PC-3 (cell line): Measurements from ENCODE around the gene MYL7.

Source experiments
- CTCF ChIP-seq: fragments of 300-600 bp; sonication (generic); conservative IDR thresholded peaks from 2 replicates; pipeline ENCODE4 v1.5.1; 2017; ENCODE audit warnings: antibody characterized with exemption, low read depth, mild to moderate bottlenecking, low read length
- EZH2 ChIP-seq: fragments of 300-600 bp; sonication (generic); IDR thresholded peaks from one replicate; pipeline ENCODE4 v1.6.1; 2017; ENCODE audit warnings: antibody characterized with exemption, mild to moderate bottlenecking, low read length; ENCODE audit not compliant: unreplicated experiment

DNA sequence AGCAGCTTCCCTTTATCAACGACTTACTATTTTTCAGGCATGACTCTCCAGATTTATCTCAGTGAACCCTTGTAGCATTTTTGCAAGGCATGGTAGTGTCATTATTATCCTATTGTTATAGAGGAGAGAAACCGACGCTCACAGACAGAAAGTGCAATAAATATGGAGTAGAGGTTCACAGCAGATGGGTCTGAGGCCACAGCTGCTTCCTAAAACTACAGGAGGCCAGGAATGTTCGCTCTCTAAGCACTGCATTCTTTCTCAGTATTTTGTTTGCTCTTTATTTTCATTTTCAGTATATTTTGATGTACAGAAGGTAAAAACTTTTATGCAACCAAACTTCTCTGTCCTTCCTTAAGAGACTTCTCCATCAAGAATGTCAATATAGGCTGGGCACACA is 41.5 kb downstream of the MYL7 start:
- TF ChIP-seq EZH2 (no peak), CTCF (no peak)
